ENCODE data around the gene CDH16. TPM values are rescaled to one million over a fixed set of nuclear protein-coding genes. Genes with fewer than 3 reads are reported as not detected.
A peak's percentile ranks its signal among the peaks of the same experiment; 100 is the strongest.

The CDH16 gene
- total RNA-seq, 1 experiment from 2014 or later, result not detected

- CTCF ChIA-PET, result no interaction called here
- Histone ChIP-seq H3K36me3 (ENCODE audit: insufficient read depth, low read length, poor library complexity, severe bottlenecking) (no peaks in the 10 kb centered on the region), H3K9me3 (ENCODE audit: low read depth, low read length, poor library complexity, severe bottlenecking) (no peaks in the 10 kb centered on the region), H3K27me3 (replicated peaks; ENCODE audit: insufficient read depth, low read depth, low read length, poor library complexity) (no peaks in the 10 kb centered on the region), H3K4me3 (ENCODE audit: low read depth, low read length, poor library complexity, severe bottlenecking) (no peak overlapping the region), H3K27ac (ENCODE audit: low read depth, low read length, poor library complexity, severe bottlenecking) (no peak overlapping the region), H3K4me1 (ENCODE audit: insufficient read depth, low read length, poor library complexity, severe bottlenecking) (peaks cover 18% of the 10 kb centered on the region)
- intact Hi-C loops (cut with micrococcal nuclease; ENCODE audit: unreplicated experiment), result no loop called here
- BruUV-seq (replicated peaks), result no TSS peak
- no peak for TF ChIP-seq EZH2 (IDR thresholded peaks at IDR 0.05; ENCODE audit: borderline replicate concordance, low read depth, low read length, poor library complexity, severe bottlenecking)
- TF ChIP-seq CTCF (conservative IDR thresholded peaks at IDR 0.05; ENCODE audit: low read depth, low read length), result no peak
- POLR2A ChIA-PET (ENCODE audit: low non-redundant PET), result no interaction called here
- DNase-seq (ENCODE audit: low spot score), result no peak
Measured at GRCh38 chr16:66900721-66901441, 17.8 kb downstream of the CDH16 start.

- BruUV-seq (replicated peaks), result no TSS peak
- no peak for TF ChIP-seq CTCF (conservative IDR thresholded peaks at IDR 0.05; ENCODE audit: low read depth, low read length)
- no peak for TF ChIP-seq EZH2 (IDR thresholded peaks at IDR 0.05; ENCODE audit: borderline replicate concordance, low read depth, low read length, poor library complexity, severe bottlenecking)
- no peaks in the 10 kb centered on the region for H3K9me3 ChIP-seq (ENCODE audit: low read depth, low read length, poor library complexity, severe bottlenecking)
- H3K4me3 ChIP-seq (ENCODE audit: low read depth, low read length, poor library complexity, severe bottlenecking), result no peak overlapping the region
- ChIA-PET POLR2A (ENCODE audit: low non-redundant PET) (interaction anchor here (0.6 kb wide), 1 partner anchor 20 kb away, joined by 4 read pairs; no protein-coding TSS in a partner anchor), CTCF (no interaction called here)
- H3K4me1 ChIP-seq (ENCODE audit: insufficient read depth, low read length, poor library complexity, severe bottlenecking), result peaks cover 10% of the 10 kb centered on the region
- intact Hi-C loops (cut with micrococcal nuclease; ENCODE audit: unreplicated experiment), result loop anchor here (5.0 to 10.0 kb wide), 2 partner anchors 47 to 255 kb away; partner anchors contain the start of genes B3GNT9, FBXL8 and TRADD
- no peaks in the 10 kb centered on the region for H3K36me3 ChIP-seq (ENCODE audit: insufficient read depth, low read length, poor library complexity, severe bottlenecking)
- peak; percentile 63 for DNase-seq (ENCODE audit: low spot score)
- no peak overlapping the region for H3K27ac ChIP-seq (ENCODE audit: low read depth, low read length, poor library complexity, severe bottlenecking)
- H3K27me3 ChIP-seq (replicated peaks; ENCODE audit: insufficient read depth, low read depth, low read length, poor library complexity), result no peaks in the 10 kb centered on the region
Measured at GRCh38 chr16:66899945-66900710, 18.6 kb downstream of the CDH16 start.

GRCh38 chr16:66899310-66899944 lies 19.3 kb downstream of the CDH16 start:
- no TSS peak for BruUV-seq (replicated peaks)
- H3K36me3 ChIP-seq (ENCODE audit: insufficient read depth, low read length, poor library complexity, severe bottlenecking), result no peaks in the 10 kb centered on the region
- no peaks in the 10 kb centered on the region for H3K9me3 ChIP-seq (ENCODE audit: low read depth, low read length, poor library complexity, severe bottlenecking)
- H3K4me1 ChIP-seq (ENCODE audit: insufficient read depth, low read length, poor library complexity, severe bottlenecking), result peaks cover 10% of the 10 kb centered on the region
- POLR2A ChIA-PET (ENCODE audit: low non-redundant PET), result interaction anchor here (0.6 kb wide), 1 partner anchor 20 kb away, joined by 4 read pairs; no protein-coding TSS in a partner anchor
- no peak for TF ChIP-seq CTCF (conservative IDR thresholded peaks at IDR 0.05; ENCODE audit: low read depth, low read length)
- no peak for TF ChIP-seq EZH2 (IDR thresholded peaks at IDR 0.05; ENCODE audit: borderline replicate concordance, low read depth, low read length, poor library complexity, severe bottlenecking)
- DNase-seq (ENCODE audit: low spot score), result no peak
- H3K4me3 ChIP-seq (ENCODE audit: low read depth, low read length, poor library complexity, severe bottlenecking), result no peak overlapping the region
- no peaks in the 10 kb centered on the region for H3K27me3 ChIP-seq (replicated peaks; ENCODE audit: insufficient read depth, low read depth, low read length, poor library complexity)
- intact Hi-C loops (cut with micrococcal nuclease; ENCODE audit: unreplicated experiment), result loop anchor here (5.0 to 10.0 kb wide), 2 partner anchors 48 to 255 kb away; partner anchors contain the start of genes B3GNT9, FBXL8 and TRADD
- H3K27ac ChIP-seq (ENCODE audit: low read depth, low read length, poor library complexity, severe bottlenecking), result no peak overlapping the region
- CTCF ChIA-PET, result no interaction called here

All from A673 (cell line).